BLaER1 treated with 17β-estradiol and CSF1 and Interleukin-3, amounts not matched to agents 10 nM and 100 nM (cell line): ENCODE measurements around the gene PPP4R4.
"Not testable (repeated sequence)": the region's sequence is repeated elsewhere in the genome, so short reads cannot be mapped to it uniquely, and the experiment has no call there.

Experiments used
- H3K27ac ChIP-seq, 11 experiments: shearing (Covaris generic); formaldehyde crosslinking; 2 replicates each; pipeline ENCODE4 v1.8.1; 2022
- H3K27me3 ChIP-seq, 11 experiments: shearing (Covaris generic); formaldehyde crosslinking; 2 replicates each; pipeline ENCODE4 v1.8.1; 2022
- H3K36me3 ChIP-seq, 11 experiments: shearing (Covaris generic); formaldehyde crosslinking; 2 replicates each; pipeline ENCODE4 v1.8.1; 2022
- H3K4me1 ChIP-seq, 10 experiments: shearing (Covaris generic); formaldehyde crosslinking; 2 replicates each; pipeline ENCODE4 v1.8.1; 2022
- H3K4me2 ChIP-seq, 11 experiments: shearing (Covaris generic); formaldehyde crosslinking; 2 replicates each; pipeline ENCODE4 v1.8.1; 2022
- H3K4me3 ChIP-seq, 10 experiments: shearing (Covaris generic); formaldehyde crosslinking; 2 replicates each; pipeline ENCODE4 v1.8.1; 2022
- H3K9ac ChIP-seq, 11 experiments: shearing (Covaris generic); formaldehyde crosslinking; 2 replicates each; pipeline ENCODE4 v1.8.1; 2022
- H3K9me3 ChIP-seq, 11 experiments: shearing (Covaris generic); formaldehyde crosslinking; replicated peaks in 1 of 11; 2 replicates each; pipeline ENCODE4 v1.8.1; 2022
- H4K20me1 ChIP-seq, 11 experiments: shearing (Covaris generic); formaldehyde crosslinking; 2 replicates each; pipeline ENCODE4 v1.8.1; 2022
- Cebpa-rat ChIP-seq, 11 experiments: shearing (Covaris generic); IDR thresholded peaks; 2 replicates each; pipeline ENCODE4 v1.8.1; 2022

The PPP4R4 gene

GRCh38 chr14:94290197-94290596 lies 116.1 kb downstream of the PPP4R4 start:
- Histone ChIP-seq H3K36me3 (no peaks in the 10 kb centered on the region), H3K9me3 (no peaks in the 10 kb centered on the region), H3K4me1 (peaks cover 0 to 9% (median 0%) of the 10 kb centered on the region in 10 experiments; a peak in 3 of 20 replicates), H3K4me3 (no peak overlapping the region), H4K20me1 (no peaks in the 10 kb centered on the region; a peak in 1 of 22 replicates), H3K27me3 (no peaks in the 10 kb centered on the region), H3K4me2 (no peak overlapping the region), H3K9ac (no peak overlapping the region), H3K27ac (no peak overlapping the region)
- TF ChIP-seq Cebpa-rat (IDR thresholded peaks at IDR 0.05), result no peak

- H3K4me2 ChIP-seq, result no peak overlapping the region
- no peak overlapping the region for H3K27ac ChIP-seq
- no peak for TF ChIP-seq Cebpa-rat (IDR thresholded peaks at IDR 0.05)
- H3K4me1 ChIP-seq, result no peaks in the 10 kb centered on the region
- H3K9ac ChIP-seq, result no peak overlapping the region
- H4K20me1 ChIP-seq, result no peaks in the 10 kb centered on the region; a peak in 1 of 22 replicates
- no peaks in the 10 kb centered on the region for H3K36me3 ChIP-seq
- peaks cover 0 to 5% (median 0%) of the 10 kb centered on the region in 11 experiments; a peak in 1 of 22 replicates for H3K9me3 ChIP-seq
- no peak overlapping the region for H3K4me3 ChIP-seq
- H3K27me3 ChIP-seq, result no peaks in the 10 kb centered on the region
Observed at GRCh38 chr14:94291159-94291905, 117.2 kb downstream of the PPP4R4 start.

- H3K9me3 ChIP-seq, result peaks cover 0 to 5% (median 0%) of the 10 kb centered on the region in 11 experiments; a peak in 1 of 22 replicates
- no peak for TF ChIP-seq Cebpa-rat (IDR thresholded peaks at IDR 0.05)
- no peaks in the 10 kb centered on the region for H3K27me3 ChIP-seq
- H3K4me2 ChIP-seq, result no peak overlapping the region
- H3K36me3 ChIP-seq, result no peaks in the 10 kb centered on the region
- no peaks in the 10 kb centered on the region; a peak in 1 of 22 replicates for H4K20me1 ChIP-seq
- H3K4me1 ChIP-seq, result no peaks in the 10 kb centered on the region
- H3K27ac ChIP-seq, result no peak overlapping the region
- H3K4me3 ChIP-seq, result no peak overlapping the region
- no peak overlapping the region for H3K9ac ChIP-seq
Observed at GRCh38 chr14:94291906-94292525, 117.9 kb downstream of the PPP4R4 start.

- H3K4me2 ChIP-seq, result no peak overlapping the region
- TF ChIP-seq Cebpa-rat (IDR thresholded peaks at IDR 0.05), result no peak
- H3K4me3 ChIP-seq, result no peak overlapping the region
- no peaks in the 10 kb centered on the region; a peak in 1 of 22 replicates for H4K20me1 ChIP-seq
- H3K36me3 ChIP-seq, result no peaks in the 10 kb centered on the region
- H3K4me1 ChIP-seq, result no peaks in the 10 kb centered on the region
- H3K9me3 ChIP-seq, result peaks cover 0 to 6% (median 0%) of the 10 kb centered on the region in 11 experiments; a peak in 3 of 22 replicates
- H3K9ac ChIP-seq, result no peak overlapping the region
- no peaks in the 10 kb centered on the region for H3K27me3 ChIP-seq
- H3K27ac ChIP-seq, result no peak overlapping the region
Observed at GRCh38 chr14:94292526-94292871, 118.4 kb downstream of the PPP4R4 start.

GRCh38 chr14:94292872-94293577 lies 118.9 kb downstream of the PPP4R4 start, which contains the start of gene SERPINA10:
Gene SERPINA10, minus strand, starts transcription at chr14:94293268. Its CDS starts 2,675 bp downstream, at chr14:94290593.
- TF ChIP-seq Cebpa-rat (IDR thresholded peaks at IDR 0.05), result no peak
- Histone ChIP-seq H3K27me3 (no peaks in the 10 kb centered on the region), H3K4me1 (no peaks in the 10 kb centered on the region), H3K4me3 (no peak within 1 kb of the TSS), H3K9me3 (peaks cover 0 to 11% (median 0%) of the 10 kb centered on the region in 11 experiments; a peak in 5 of 22 replicates), H4K20me1 (no peaks in the 10 kb centered on the region; a peak in 1 of 22 replicates), H3K27ac (no peak within 1 kb of the TSS), H3K36me3 (no peaks in the 10 kb centered on the region), H3K9ac (no peak within 1 kb of the TSS), H3K4me2 (no peak within 1 kb of the TSS)

- Histone ChIP-seq H4K20me1 (no peaks in the 10 kb centered on the region; a peak in 1 of 22 replicates), H3K27me3 (no peaks in the 10 kb centered on the region), H3K36me3 (no peaks in the 10 kb centered on the region), H3K9ac (no peak overlapping the region), H3K4me1 (no peaks in the 10 kb centered on the region), H3K4me2 (no peak overlapping the region), H3K4me3 (no peak overlapping the region), H3K9me3 (peaks cover 0 to 12% (median 0%) of the 10 kb centered on the region in 11 experiments; a peak in 5 of 22 replicates), H3K27ac (no peak overlapping the region)
- no peak for TF ChIP-seq Cebpa-rat (IDR thresholded peaks at IDR 0.05)
Observed at GRCh38 chr14:94293578-94293924, 119.4 kb downstream of the PPP4R4 start.

GRCh38 chr14:94295360-94296180 lies 121.4 kb downstream of the PPP4R4 start:
- Histone ChIP-seq H3K27ac (no peak overlapping the region), H4K20me1 (no peaks in the 10 kb centered on the region; a peak in 1 of 22 replicates), H3K27me3 (no peaks in the 10 kb centered on the region), H3K4me1 (no peaks in the 10 kb centered on the region), H3K9me3 (peaks cover 0 to 22% (median 7%) of the 10 kb centered on the region in 11 experiments; a peak in 11 of 22 replicates), H3K9ac (no peak overlapping the region), H3K36me3 (no peaks in the 10 kb centered on the region), H3K4me2 (peak overlapping the region in 1 of 11 experiments; percentile 9; a peak in 1 of 22 replicates), H3K4me3 (no peak overlapping the region)
- no peak for TF ChIP-seq Cebpa-rat (IDR thresholded peaks at IDR 0.05)

- Histone ChIP-seq H3K9me3 (peaks cover 0 to 22% (median 8%) of the 10 kb centered on the region in 11 experiments; a peak in 11 of 22 replicates), H3K4me2 (peak overlapping the region in 1 of 11 experiments; percentile 9; a peak in 1 of 22 replicates)
- not testable (repeated sequence) for H3K36me3 ChIP-seq, H3K27me3 ChIP-seq, H4K20me1 ChIP-seq, H3K9ac ChIP-seq, H3K4me3 ChIP-seq, H3K27ac ChIP-seq, H3K4me1 ChIP-seq
Observed at GRCh38 chr14:94296181-94296545, 122.0 kb downstream of the PPP4R4 start.
